ENCODE data around the gene TTC9B. TPM values are rescaled to one million over a fixed set of nuclear protein-coding genes. Genes with fewer than 3 reads are reported as not detected.

Gene TTC9B
- total and polyA plus RNA-seq, 2 donors from 2014 or later: not detected

- TF ChIP-seq, protein P1, sequence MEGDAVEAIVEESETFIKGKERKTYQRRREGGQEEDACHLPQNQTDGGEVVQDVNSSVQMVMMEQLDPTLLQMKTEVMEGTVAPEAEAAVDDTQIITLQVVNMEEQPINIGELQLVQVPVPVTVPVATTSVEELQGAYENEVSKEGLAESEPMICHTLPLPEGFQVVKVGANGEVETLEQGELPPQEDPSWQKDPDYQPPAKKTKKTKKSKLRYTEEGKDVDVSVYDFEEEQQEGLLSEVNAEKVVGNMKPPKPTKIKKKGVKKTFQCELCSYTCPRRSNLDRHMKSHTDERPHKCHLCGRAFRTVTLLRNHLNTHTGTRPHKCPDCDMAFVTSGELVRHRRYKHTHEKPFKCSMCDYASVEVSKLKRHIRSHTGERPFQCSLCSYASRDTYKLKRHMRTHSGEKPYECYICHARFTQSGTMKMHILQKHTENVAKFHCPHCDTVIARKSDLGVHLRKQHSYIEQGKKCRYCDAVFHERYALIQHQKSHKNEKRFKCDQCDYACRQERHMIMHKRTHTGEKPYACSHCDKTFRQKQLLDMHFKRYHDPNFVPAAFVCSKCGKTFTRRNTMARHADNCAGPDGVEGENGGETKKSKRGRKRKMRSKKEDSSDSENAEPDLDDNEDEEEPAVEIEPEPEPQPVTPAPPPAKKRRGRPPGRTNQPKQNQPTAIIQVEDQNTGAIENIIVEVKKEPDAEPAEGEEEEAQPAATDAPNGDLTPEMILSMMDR (IDR thresholded peaks at IDR 0.05; ENCODE audit: borderline replicate concordance, extremely low read depth, insufficient read depth): no peak
- peaks cover 0 to 4% (median 0%) of the 10 kb centered on the region in 3 donors for H3K9me3 ChIP-seq (ENCODE audit: control insufficient read depth in 2 of 3, insufficient read depth in 1 of 3, low read length in 3 of 3)
- FAIRE-seq (no peak), DNase-seq (no peak)
- H3K27ac ChIP-seq (ENCODE audit: low read depth in 2 of 2, low read length in 2 of 2): no peak overlapping the region
- H3K27me3 ChIP-seq (ENCODE audit: control insufficient read depth, insufficient read depth, low read length): no peaks in the 10 kb centered on the region
- H3K4me1 ChIP-seq (ENCODE audit: control insufficient read depth in 2 of 3, insufficient read depth in 2 of 3, low read depth in 1 of 3, low read length in 3 of 3): no peaks in the 10 kb centered on the region
- H3K36me3 ChIP-seq (ENCODE audit: control insufficient read depth in 2 of 3, insufficient read depth in 3 of 3, low read length in 3 of 3): peaks cover 0 to 5% (median 4%) of the 10 kb centered on the region in 3 donors
- H3K4me3 ChIP-seq (ENCODE audit: low read length in 3 of 3): no peak overlapping the region
- intact Hi-C loops (cut with DNase I): no loop called here
- H3K9ac ChIP-seq (ENCODE audit: low read length in 3 of 3): no peak overlapping the region
Measured at GRCh38 chr19:40208602-40209001, 9.6 kb downstream of the TTC9B start.

GRCh38 chr19:40205760-40206159 lies 12.4 kb downstream of the TTC9B start:
- H3K27ac ChIP-seq (ENCODE audit: low read depth in 2 of 2, low read length in 2 of 2): no peak overlapping the region
- TF ChIP-seq, protein P1 (IDR thresholded peaks at IDR 0.05; ENCODE audit: borderline replicate concordance, extremely low read depth, insufficient read depth): no peak
- no peaks in the 10 kb centered on the region for H3K4me1 ChIP-seq (ENCODE audit: control insufficient read depth in 2 of 3, insufficient read depth in 2 of 3, low read depth in 1 of 3, low read length in 3 of 3)
- H3K9me3 ChIP-seq (ENCODE audit: control insufficient read depth in 2 of 3, insufficient read depth in 1 of 3, low read length in 3 of 3): peaks cover 0 to 4% (median 0%) of the 10 kb centered on the region in 3 donors
- no peak overlapping the region for H3K9ac ChIP-seq (ENCODE audit: low read length in 3 of 3)
- intact Hi-C loops (cut with DNase I): no loop called here
- H3K36me3 ChIP-seq (ENCODE audit: control insufficient read depth in 2 of 3, insufficient read depth in 3 of 3, low read length in 3 of 3): peaks cover 0 to 10% (median 2%) of the 10 kb centered on the region in 3 donors
- DNase-seq: no peak
- H3K27me3 ChIP-seq (ENCODE audit: control insufficient read depth, insufficient read depth, low read length): no peaks in the 10 kb centered on the region
- H3K4me3 ChIP-seq (ENCODE audit: low read length in 3 of 3): no peak overlapping the region
- FAIRE-seq: no peak

GRCh38 chr19:40204381-40204780 lies 13.8 kb downstream of the TTC9B start:
- TF ChIP-seq, protein P1 (IDR thresholded peaks at IDR 0.05; ENCODE audit: borderline replicate concordance, extremely low read depth, insufficient read depth): no peak
- no peak overlapping the region for H3K27ac ChIP-seq (ENCODE audit: low read depth in 2 of 2, low read length in 2 of 2)
- FAIRE-seq: no peak
- no peaks in the 10 kb centered on the region for H3K27me3 ChIP-seq (ENCODE audit: control insufficient read depth, insufficient read depth, low read length)
- H3K9ac ChIP-seq (ENCODE audit: low read length in 3 of 3): no peak overlapping the region
- peaks cover 0 to 4% (median 0%) of the 10 kb centered on the region in 3 donors for H3K9me3 ChIP-seq (ENCODE audit: control insufficient read depth in 2 of 3, insufficient read depth in 1 of 3, low read length in 3 of 3)
- no peak overlapping the region for H3K4me3 ChIP-seq (ENCODE audit: low read length in 3 of 3)
- H3K4me1 ChIP-seq (ENCODE audit: control insufficient read depth in 2 of 3, insufficient read depth in 2 of 3, low read depth in 1 of 3, low read length in 3 of 3): no peaks in the 10 kb centered on the region
- H3K36me3 ChIP-seq (ENCODE audit: control insufficient read depth in 2 of 3, insufficient read depth in 3 of 3, low read length in 3 of 3): peaks cover 0 to 6% (median 0%) of the 10 kb centered on the region in 3 donors
- no peak for DNase-seq
- intact Hi-C loops (cut with DNase I): no loop called here
